Mucosa of descending colon (tissue), 3 donors: ENCODE measurements around the gene NTNG1. TPM values are rescaled to one million over a fixed set of nuclear protein-coding genes. Genes with fewer than 3 reads are reported as not detected.
A peak's percentile ranks its signal among the peaks of the same experiment; 100 is the strongest.

Experiments used
- ATAC-seq: fragments of 200-7000 bp; cut with Tn5 transposase; one replicate; pipeline ENCODE4 v1.9.1; 2020; ENCODE audit warnings: mild to moderate bottlenecking, moderate library complexity
- DNase-seq, 3 donors: peaks; one replicate each; pipeline ENCODE4 v3.0.0-alpha.2; 2020
- H3K36me3 ChIP-seq: fragments of 200-600 bp; one replicate; pipeline ENCODE4 v1.8.0; 2021; ENCODE audit warnings: low read depth, mild to moderate bottlenecking
- H3K4me1 ChIP-seq: fragments of 200-600 bp; one replicate; pipeline ENCODE4 v1.8.0; 2021; ENCODE audit warnings: low read depth, mild to moderate bottlenecking
- H3K4me3 ChIP-seq: fragments of 200-600 bp; one replicate; pipeline ENCODE4 v1.8.0; 2021; ENCODE audit warnings: mild to moderate bottlenecking
- H3K9me3 ChIP-seq: fragments of 200-600 bp; one replicate; pipeline ENCODE4 v1.8.0; 2021; ENCODE audit warnings: mild to moderate bottlenecking
- intact Hi-C, 2 donors: fragments of 100-400 bp; cut with DNase I in 1 of 2; cut with micrococcal nuclease in 1 of 2; formaldehyde crosslinking; loops; one replicate each; pipeline versions ENCODE4 v1.11.0 to v1.11.1; 2022; cut with DNase I, micrococcal nuclease
- total RNA-seq, 3 donors: library from RNA; stranded (reverse); fragmentation: NEBNext Ultra II Directional in 2 of 3; extraction: Animal tissue kit (Norgen Biotek cat#: 25700) in 2 of 3; gene quantifications; one replicate each; pipeline versions ENCODE4 v1.2.1 to v1.2.4, GENCODE V29; 2021 to 2023
- TF ChIP-seq, protein P1 (sequence below): fragments of 200-600 bp; IDR thresholded peaks from one replicate; pipeline ENCODE4 v1.8.0; 2022; ENCODE audit warnings: antibody characterized with exemption, mild to moderate bottlenecking
- donor health status: DM: no; HTN: no; CAD: no; lungs with moderate emphysema.
- donor health status: DM: no; HTN: no; CAD: no.
- donor health status: DM: no; HTN: yes; CAD: no.

Gene NTNG1
- total RNA-seq, 3 donors from 2014 or later: 0.23 to 2.5 (median 1.3) TPM

- Histone ChIP-seq H3K9me3 (no peaks in the 10 kb centered on the region), H3K36me3 (no peaks in the 10 kb centered on the region)
- TF ChIP-seq, protein P1, sequence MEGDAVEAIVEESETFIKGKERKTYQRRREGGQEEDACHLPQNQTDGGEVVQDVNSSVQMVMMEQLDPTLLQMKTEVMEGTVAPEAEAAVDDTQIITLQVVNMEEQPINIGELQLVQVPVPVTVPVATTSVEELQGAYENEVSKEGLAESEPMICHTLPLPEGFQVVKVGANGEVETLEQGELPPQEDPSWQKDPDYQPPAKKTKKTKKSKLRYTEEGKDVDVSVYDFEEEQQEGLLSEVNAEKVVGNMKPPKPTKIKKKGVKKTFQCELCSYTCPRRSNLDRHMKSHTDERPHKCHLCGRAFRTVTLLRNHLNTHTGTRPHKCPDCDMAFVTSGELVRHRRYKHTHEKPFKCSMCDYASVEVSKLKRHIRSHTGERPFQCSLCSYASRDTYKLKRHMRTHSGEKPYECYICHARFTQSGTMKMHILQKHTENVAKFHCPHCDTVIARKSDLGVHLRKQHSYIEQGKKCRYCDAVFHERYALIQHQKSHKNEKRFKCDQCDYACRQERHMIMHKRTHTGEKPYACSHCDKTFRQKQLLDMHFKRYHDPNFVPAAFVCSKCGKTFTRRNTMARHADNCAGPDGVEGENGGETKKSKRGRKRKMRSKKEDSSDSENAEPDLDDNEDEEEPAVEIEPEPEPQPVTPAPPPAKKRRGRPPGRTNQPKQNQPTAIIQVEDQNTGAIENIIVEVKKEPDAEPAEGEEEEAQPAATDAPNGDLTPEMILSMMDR: no peak
Observed at GRCh38 chr1:107419003-107419402, 278.2 kb downstream of the NTNG1 start.

DNA sequence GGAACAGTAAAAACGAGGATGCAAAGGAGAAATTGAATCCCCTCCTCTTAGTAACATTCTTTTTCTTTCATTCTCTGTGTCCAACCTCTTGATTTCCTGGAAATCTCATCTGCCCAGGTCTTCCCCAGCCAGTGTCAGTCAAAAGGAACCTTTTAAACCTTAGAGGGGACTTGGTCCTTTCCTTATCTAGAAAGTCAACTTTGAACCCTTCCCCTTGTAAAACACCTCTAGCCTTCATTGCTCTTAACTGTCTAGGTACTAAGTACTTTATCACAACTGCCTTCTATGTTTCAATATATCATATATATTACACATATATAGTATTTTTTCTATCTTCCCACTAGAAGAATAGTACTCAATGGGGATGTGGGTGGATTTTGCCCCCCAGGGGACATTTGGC, 282.1 kb downstream of the NTNG1 start:
- intact Hi-C loops: no loop called here

More at GRCh38 chr1:107419003-107419402, 278.2 kb downstream of the NTNG1 start:
- ATAC-seq: no peak
- intact Hi-C loops: no loop called here
- no peak for DNase-seq
- Histone ChIP-seq H3K4me1 (no peaks in the 10 kb centered on the region), H3K4me3 (no peak overlapping the region)

DNA sequence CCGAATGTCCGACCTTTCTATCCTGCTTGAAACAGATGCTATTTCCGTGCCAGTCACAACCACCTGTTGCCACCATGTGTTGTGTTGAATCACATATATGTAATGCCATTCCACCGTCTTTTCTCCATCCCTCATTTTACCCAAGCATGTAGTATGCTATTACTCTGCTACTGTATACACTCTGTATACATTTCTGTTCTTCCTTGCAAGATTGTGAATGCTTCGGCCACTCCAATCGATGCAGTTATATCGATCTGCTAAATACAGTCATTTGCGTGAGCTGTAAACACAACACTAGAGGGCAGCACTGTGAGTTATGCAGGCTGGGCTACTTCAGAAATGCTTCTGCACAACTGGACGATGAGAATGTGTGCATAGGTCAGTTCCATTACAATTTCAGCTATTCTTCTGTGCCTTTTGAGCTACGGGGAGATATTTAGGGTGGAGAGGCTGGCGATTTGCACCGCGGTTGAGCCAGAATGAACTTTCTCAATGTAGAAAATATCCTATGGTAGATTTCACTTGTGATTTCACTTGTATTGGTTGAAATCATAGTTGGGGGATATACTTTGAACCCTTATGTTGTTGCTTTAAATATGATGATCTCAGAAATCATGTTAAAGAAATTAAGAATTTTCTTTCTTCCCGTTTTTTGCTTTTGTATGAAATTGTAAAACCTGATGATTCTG, 289.8 kb downstream of the NTNG1 start:
- H3K4me3 ChIP-seq: no peak overlapping the region
- no peaks in the 10 kb centered on the region for H3K36me3 ChIP-seq
- DNase-seq: peak in 1 of 3 donors; percentile 75
- ATAC-seq: peak; percentile 86
- intact Hi-C loops: loop anchor here in 1 of 2 donors (5.0 kb wide), 1 partner anchor 322 kb away; no protein-coding TSS in a partner anchor
- no peaks in the 10 kb centered on the region for H3K4me1 ChIP-seq
- TF ChIP-seq, protein P1: peak; percentile 50
- H3K9me3 ChIP-seq: no peaks in the 10 kb centered on the region

More for the DNA sequence above, 282.1 kb downstream of the NTNG1 start:
- ATAC-seq (no peak), DNase-seq (no peak)
- TF ChIP-seq, protein P1: no peak
- Histone ChIP-seq H3K4me3 (no peak overlapping the region), H3K4me1 (no peaks in the 10 kb centered on the region), H3K9me3 (no peaks in the 10 kb centered on the region), H3K36me3 (no peaks in the 10 kb centered on the region)

- Histone ChIP-seq H3K4me3 (no peak overlapping the region), H3K36me3 (no peaks in the 10 kb centered on the region), H3K4me1 (no peaks in the 10 kb centered on the region), H3K9me3 (no peaks in the 10 kb centered on the region)
- DNase-seq (no peak), ATAC-seq (no peak)
- intact Hi-C loops: loop anchor here in 1 of 2 donors (5.0 kb wide), 1 partner anchor 320 kb away; no protein-coding TSS in a partner anchor
- TF ChIP-seq, protein P1: no peak
Observed at GRCh38 chr1:107432108-107432507, 291.3 kb downstream of the NTNG1 start.

GRCh38 chr1:107433068-107433467, 292.2 kb downstream of the NTNG1 start:
- ATAC-seq (no peak), DNase-seq (no peak)
- intact Hi-C loops: loop anchor here in 1 of 2 donors (5.0 kb wide), 1 partner anchor 319 kb away; no protein-coding TSS in a partner anchor
- H3K4me1 ChIP-seq: no peaks in the 10 kb centered on the region
- no peaks in the 10 kb centered on the region for H3K9me3 ChIP-seq
- H3K36me3 ChIP-seq: no peaks in the 10 kb centered on the region
- TF ChIP-seq, protein P1: no peak
- no peak overlapping the region for H3K4me3 ChIP-seq
